GM12873 (cell line): ENCODE measurements around the gene ITGB1.

Experiments
- TF ChIP-seq, protein P1 (sequence below): IDR thresholded peaks from 2 replicates; pipeline ENCODE4 v1.5.1; 2012; ENCODE audit warnings: low read depth, mild to moderate bottlenecking, moderate library complexity, low read length, control low read depth; ENCODE audit not compliant: insufficient read depth; ENCODE audit errors: missing control alignments

Gene ITGB1

DNA sequence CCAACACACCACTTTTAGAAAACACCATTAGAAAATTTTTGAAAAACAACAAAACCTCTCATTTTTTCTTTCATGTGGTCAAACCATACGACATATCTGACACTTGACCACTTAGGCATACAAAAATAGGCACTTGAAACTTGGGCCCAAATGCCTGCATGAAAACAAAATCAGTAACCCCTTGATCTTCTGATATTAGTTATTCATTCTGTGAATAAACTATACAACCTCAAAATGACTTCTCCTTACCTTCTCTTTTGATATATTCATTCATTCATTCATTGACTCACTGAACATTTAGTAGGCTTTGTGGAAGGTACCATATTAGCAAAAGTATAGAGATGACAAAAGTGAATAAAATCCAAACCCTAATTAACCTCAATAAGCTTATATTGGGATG is 26.4 kb downstream of the ITGB1 start:
- TF ChIP-seq, protein P1, sequence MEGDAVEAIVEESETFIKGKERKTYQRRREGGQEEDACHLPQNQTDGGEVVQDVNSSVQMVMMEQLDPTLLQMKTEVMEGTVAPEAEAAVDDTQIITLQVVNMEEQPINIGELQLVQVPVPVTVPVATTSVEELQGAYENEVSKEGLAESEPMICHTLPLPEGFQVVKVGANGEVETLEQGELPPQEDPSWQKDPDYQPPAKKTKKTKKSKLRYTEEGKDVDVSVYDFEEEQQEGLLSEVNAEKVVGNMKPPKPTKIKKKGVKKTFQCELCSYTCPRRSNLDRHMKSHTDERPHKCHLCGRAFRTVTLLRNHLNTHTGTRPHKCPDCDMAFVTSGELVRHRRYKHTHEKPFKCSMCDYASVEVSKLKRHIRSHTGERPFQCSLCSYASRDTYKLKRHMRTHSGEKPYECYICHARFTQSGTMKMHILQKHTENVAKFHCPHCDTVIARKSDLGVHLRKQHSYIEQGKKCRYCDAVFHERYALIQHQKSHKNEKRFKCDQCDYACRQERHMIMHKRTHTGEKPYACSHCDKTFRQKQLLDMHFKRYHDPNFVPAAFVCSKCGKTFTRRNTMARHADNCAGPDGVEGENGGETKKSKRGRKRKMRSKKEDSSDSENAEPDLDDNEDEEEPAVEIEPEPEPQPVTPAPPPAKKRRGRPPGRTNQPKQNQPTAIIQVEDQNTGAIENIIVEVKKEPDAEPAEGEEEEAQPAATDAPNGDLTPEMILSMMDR, result no peak

DNA sequence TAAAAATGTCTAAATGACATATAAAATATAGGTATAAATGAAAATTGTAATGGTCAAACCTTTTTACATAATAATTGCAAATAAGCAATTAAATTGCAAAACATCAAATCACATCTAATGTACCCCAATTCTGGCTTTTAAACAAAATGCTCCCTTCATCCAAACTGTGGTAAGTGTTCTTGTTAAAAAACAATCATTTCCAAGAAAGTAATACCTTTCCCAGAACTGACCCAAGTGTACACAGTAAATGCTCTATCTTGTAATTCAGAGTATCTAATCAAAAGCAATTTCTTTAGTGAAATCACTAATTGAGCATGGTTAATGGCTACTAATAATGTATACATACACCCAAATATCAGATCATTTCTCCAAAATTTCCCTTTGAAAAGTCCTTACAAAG is 28.0 kb downstream of the ITGB1 start:
- TF ChIP-seq, protein P1, result no peak

DNA sequence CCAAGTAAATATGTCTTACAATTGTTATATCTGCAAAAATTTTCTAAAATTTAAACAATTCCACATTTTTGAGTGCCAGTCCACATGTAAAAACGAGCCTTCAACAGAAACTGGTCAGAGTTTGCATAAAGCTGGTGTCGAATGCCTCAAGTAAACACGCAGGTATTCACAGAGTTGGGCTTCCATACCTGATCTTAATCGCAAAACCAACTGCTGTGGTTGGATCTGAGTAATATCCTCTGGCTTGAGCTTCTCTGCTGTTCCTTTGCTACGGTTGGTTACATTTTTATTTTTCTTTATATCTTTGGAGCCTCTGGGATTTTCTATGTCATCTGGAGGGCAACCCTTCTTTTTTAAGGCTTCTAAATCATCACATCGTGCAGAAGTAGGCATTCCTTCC is 28.4 kb downstream of the ITGB1 start:
- TF ChIP-seq, protein P1, result no peak

DNA sequence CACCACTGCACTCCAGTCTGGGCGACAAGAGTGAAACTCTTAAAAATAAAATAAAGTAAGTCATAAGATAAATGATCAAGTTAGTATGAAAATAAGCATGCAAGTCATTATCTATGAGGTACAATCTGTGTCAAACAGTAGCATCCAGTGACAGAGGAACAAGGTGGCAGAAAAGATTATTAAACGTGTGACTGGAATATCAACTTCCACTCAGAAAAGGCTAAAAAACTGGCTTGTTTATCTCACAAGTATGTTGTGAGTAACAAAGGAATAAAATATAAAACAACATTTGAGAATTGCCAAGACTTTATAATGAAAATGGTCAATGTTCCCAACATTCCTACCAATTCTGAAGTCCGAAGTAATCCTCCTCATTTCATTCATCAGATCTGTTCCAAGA is 30.3 kb downstream of the ITGB1 start:
- TF ChIP-seq, protein P1, result no peak

GRCh38 chr10:32923849-32924248 is 34.2 kb downstream of the ITGB1 start:
- TF ChIP-seq, protein P1, result no peak

DNA sequence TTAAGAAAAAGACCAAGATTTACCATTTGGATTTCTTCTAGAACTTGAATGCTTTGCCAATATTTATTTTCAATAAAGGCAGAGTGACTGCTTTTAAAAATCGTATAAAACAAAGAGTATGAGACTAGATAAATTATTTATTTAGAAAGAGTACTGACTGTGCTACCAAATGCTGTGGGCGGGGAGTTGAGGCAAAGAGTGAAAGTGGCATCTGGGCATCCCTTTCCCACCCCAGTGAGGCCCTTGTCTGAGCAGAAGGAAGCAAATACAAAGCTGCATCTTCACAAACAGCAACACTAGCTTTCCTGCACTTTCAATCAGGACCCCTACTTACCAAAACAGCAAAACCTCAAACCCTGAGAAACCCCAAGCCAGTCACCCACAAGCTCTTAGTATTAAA is 34.9 kb downstream of the ITGB1 start:
- TF ChIP-seq, protein P1, result no peak

GRCh38 chr10:32922170-32922569 is 35.9 kb downstream of the ITGB1 start:
- TF ChIP-seq, protein P1, result no peak
